Measurements from ENCODE around the gene IDH3B.

IDH3B gene

GRCh38 chr20:2655331-2656116 is 8.5 kb downstream of the IDH3B start:
- no peak for DNase-seq

GRCh38 chr20:2654831-2655230 is 9.2 kb downstream of the IDH3B start:
- DNase-seq: no peak

- DNase-seq: no peak
Measured at GRCh38 chr20:2654384-2654822, 9.6 kb downstream of the IDH3B start.

- no peak for DNase-seq
Measured at GRCh38 chr20:2653556-2654383, 10.2 kb downstream of the IDH3B start.

- DNase-seq: no peak
Measured at GRCh38 chr20:2652724-2653555, 11.1 kb downstream of the IDH3B start.

- peak; percentile 97 for DNase-seq
Measured at GRCh38 chr20:2651772-2652723, 12.0 kb downstream of the IDH3B start, which contains the start of gene NOP56. Gene NOP56 (plus strand): TSS chr20:2652632. CDS start chr20:2652661, 29 bp downstream.

GRCh38 chr20:2643708-2644107 is 20.3 kb downstream of the IDH3B start:
- DNase-seq: no peak

- DNase-seq: no peak
Measured at GRCh38 chr20:2640899-2641298, 23.1 kb downstream of the IDH3B start.

- no peak for DNase-seq
Measured at GRCh38 chr20:2640260-2640659, 23.8 kb downstream of the IDH3B start.

GRCh38 chr20:2637246-2637645 is 26.8 kb downstream of the IDH3B start:
- no peak for DNase-seq

- no peak for DNase-seq
Measured at GRCh38 chr20:2633381-2633780, 30.6 kb downstream of the IDH3B start.

- no peak for DNase-seq
Measured at GRCh38 chr20:2631228-2631627, 32.8 kb downstream of the IDH3B start.

- DNase-seq: no peak
Measured at GRCh38 chr20:2626853-2627541, 37.0 kb downstream of the IDH3B start.

- no peak for DNase-seq
Measured at GRCh38 chr20:2625062-2625461, 39.0 kb downstream of the IDH3B start.

- DNase-seq: no peak
Measured at GRCh38 chr20:2624190-2624589, 39.8 kb downstream of the IDH3B start.

GRCh38 chr20:2619961-2620595 is 43.9 kb downstream of the IDH3B start:
- no peak for DNase-seq

GRCh38 chr20:2619337-2619736 is 44.7 kb downstream of the IDH3B start:
- DNase-seq: no peak

GRCh38 chr20:2618815-2619214 is 45.2 kb downstream of the IDH3B start:
- no peak for DNase-seq

GRCh38 chr20:2617099-2617714 is 46.8 kb downstream of the IDH3B start:
- no peak for DNase-seq

GRCh38 chr20:2616634-2617033 is 47.4 kb downstream of the IDH3B start:
- DNase-seq: no peak
